ENCODE measurements around the gene RNF208. TPM values are rescaled to one million over a fixed set of nuclear protein-coding genes. Genes with fewer than 3 reads are reported as not detected.

RNF208 gene
- polyA plus RNA-seq, 1 donor (not counting 4 experiments of a cell fraction or from before 2014, with no cell fraction given) = not detected

DNA sequence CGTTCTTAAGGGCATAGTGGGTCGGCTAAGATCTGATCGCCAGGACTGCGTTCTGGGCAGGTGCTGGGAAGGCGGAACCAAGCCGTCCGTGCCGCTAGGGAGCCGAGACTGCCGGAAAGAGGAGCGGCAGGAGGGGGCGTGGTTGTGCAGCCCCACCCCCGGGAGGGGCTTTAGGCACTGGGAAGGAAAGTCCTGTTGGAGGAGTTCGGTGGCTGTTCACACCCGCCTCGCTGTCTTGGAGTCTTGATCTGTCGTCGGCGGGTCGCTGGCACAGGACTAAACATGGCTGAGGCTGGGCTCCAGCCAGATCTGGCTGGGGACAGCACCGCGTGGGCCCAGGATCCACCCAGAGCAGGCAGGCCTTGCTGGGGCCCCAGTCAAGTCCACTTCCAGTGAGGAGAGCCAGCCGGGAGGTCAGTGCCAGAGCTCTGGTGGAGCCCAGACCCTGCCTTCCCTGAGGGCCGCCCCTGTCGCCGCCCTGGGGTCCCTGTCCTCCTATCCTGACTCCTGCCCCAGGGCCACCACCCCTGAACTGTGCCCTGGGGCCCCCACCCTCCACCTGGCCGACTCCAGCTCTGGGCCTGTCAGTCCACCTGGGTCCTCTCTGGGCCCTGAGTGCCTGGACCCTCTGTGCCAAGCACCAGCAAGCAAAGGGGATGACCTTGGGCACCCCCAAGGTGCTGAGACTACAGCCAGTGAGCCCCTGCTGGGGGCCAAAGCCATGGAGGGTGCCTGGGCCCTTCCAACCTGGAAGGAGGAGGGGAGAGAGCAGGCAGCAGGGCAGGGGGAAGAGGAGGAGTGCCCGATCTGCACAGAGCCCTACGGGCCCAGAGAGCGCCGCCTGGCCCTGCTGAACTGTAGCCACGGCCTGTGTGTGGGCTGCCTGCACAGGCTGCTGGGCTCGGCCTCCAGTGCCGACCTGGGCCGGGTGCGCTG, 4.5 kb downstream of the RNF208 start:
- FAIRE-seq (peak; percentile 89), DNase-seq (ENCODE audit: low read depth, low spot score) (no peak)
- peaks cover 3 to 17% of the 10 kb centered on the region in 2 experiments for H3K36me3 ChIP-seq (ENCODE audit: control insufficient read depth in 2 of 2, extremely low read depth in 1 of 2, insufficient read depth in 2 of 2, low read length in 2 of 2)
- H3K9me1 ChIP-seq (ENCODE audit: control insufficient read depth, extremely low read depth, insufficient read depth, low read length) = no peaks in the 10 kb centered on the region
- H3K79me2 ChIP-seq (ENCODE audit: control insufficient read depth, insufficient read depth, low read length) = no peaks in the 10 kb centered on the region
- no peaks in the 10 kb centered on the region for H3K27me3 ChIP-seq (ENCODE audit: control insufficient read depth, extremely low read depth, insufficient read depth, low read length)
- peak overlapping the region; percentile 41 for H3K9ac ChIP-seq (ENCODE audit: control insufficient read depth, extremely low read depth, insufficient read depth, low read length)
- peak overlapping the region; percentile 40 to 54 (median 44) for H3K4me3 ChIP-seq (ENCODE audit: control insufficient read depth in 2 of 3, extremely low read depth in 1 of 3, insufficient read depth in 2 of 3, low read depth in 1 of 3, low read length in 3 of 3)
- no peaks in the 10 kb centered on the region for H3K9me3 ChIP-seq (ENCODE audit: control insufficient read depth, low read depth, low read length)
- no peak for TF ChIP-seq EZH2 (IDR thresholded peaks at IDR 0.05; ENCODE audit: low read length)
- TF ChIP-seq, protein P1, sequence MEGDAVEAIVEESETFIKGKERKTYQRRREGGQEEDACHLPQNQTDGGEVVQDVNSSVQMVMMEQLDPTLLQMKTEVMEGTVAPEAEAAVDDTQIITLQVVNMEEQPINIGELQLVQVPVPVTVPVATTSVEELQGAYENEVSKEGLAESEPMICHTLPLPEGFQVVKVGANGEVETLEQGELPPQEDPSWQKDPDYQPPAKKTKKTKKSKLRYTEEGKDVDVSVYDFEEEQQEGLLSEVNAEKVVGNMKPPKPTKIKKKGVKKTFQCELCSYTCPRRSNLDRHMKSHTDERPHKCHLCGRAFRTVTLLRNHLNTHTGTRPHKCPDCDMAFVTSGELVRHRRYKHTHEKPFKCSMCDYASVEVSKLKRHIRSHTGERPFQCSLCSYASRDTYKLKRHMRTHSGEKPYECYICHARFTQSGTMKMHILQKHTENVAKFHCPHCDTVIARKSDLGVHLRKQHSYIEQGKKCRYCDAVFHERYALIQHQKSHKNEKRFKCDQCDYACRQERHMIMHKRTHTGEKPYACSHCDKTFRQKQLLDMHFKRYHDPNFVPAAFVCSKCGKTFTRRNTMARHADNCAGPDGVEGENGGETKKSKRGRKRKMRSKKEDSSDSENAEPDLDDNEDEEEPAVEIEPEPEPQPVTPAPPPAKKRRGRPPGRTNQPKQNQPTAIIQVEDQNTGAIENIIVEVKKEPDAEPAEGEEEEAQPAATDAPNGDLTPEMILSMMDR (optimal IDR thresholded peaks at IDR 0.05 in 1 of 3, IDR thresholded peaks at IDR 0.05 in 1 of 3, conservative IDR thresholded peaks at IDR 0.05 in 1 of 3; ENCODE audit: extremely low read depth in 1 of 3, insufficient read depth in 2 of 3, low read length in 3 of 3) = peak in 1 of 3 experiments; percentile 18
- H3K27ac ChIP-seq (ENCODE audit: control insufficient read depth, insufficient read depth, low read length) = no peak overlapping the region
- no peaks in the 10 kb centered on the region for H4K20me1 ChIP-seq (ENCODE audit: control insufficient read depth, extremely low read depth, insufficient read depth, low read length)
- dilution Hi-C loops (cut with MboI; ENCODE audit: extremely low pct_ligation_motif_present, low sequenced_read_pairs) = no loop called here
- peak overlapping the region; percentile 79 for H3K4me2 ChIP-seq (ENCODE audit: control insufficient read depth, extremely low read depth, insufficient read depth, low read depth, low read length)
- H3K4me1 ChIP-seq (ENCODE audit: control insufficient read depth, extremely low read depth, insufficient read depth, low read length) = peaks cover 20% of the 10 kb centered on the region
- H2AFZ ChIP-seq (ENCODE audit: control insufficient read depth, low read length) = peak overlapping the region; percentile 30

DNA sequence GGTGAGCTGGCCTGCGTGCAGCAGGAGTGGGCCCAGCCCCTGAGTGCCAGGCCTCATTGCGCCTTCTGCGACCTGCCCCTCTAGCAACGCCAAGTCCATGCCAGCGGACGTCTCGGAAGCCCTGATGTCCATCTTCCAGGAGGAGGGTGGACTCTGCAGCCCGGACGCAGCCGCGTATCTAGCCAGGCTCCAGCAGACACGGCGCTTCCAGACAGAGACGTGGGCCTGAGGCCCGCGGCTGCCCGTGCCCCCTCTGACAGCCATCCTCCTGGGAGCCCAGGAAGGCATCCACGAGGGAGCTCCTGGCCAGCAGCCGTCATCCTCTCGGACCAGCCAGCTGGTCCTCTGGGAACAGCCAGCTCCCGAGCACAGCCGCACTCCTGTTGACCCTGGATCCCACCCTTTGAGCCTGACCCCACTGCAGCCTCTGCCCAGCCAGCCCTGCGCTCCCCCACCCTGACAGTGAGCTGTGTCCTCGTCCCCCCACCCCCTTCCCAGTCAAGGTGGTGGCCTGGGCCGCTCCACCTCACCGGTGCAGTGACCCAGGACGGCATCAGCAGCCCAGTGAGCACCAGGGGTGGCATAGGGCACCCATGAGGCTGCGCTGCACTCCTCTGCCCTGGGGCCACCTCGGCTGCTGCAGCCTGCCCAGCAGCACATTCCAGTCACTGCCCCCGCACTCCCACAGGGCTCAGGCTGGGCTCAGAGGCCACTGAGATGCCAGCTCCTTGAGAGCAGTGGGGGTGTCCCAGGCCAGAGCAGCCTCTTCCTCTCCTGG, 5.7 kb downstream of the RNF208 start:
- H3K4me2 ChIP-seq (ENCODE audit: control insufficient read depth, extremely low read depth, insufficient read depth, low read depth, low read length) = no peak overlapping the region
- TF ChIP-seq EZH2 (IDR thresholded peaks at IDR 0.05; ENCODE audit: low read length) = no peak
- TF ChIP-seq, protein P1 (optimal IDR thresholded peaks at IDR 0.05 in 1 of 3, IDR thresholded peaks at IDR 0.05 in 1 of 3, conservative IDR thresholded peaks at IDR 0.05 in 1 of 3; ENCODE audit: extremely low read depth in 1 of 3, insufficient read depth in 2 of 3, low read length in 3 of 3) = no peak
- H3K9me1 ChIP-seq (ENCODE audit: control insufficient read depth, extremely low read depth, insufficient read depth, low read length) = no peaks in the 10 kb centered on the region
- peaks cover 20% of the 10 kb centered on the region for H3K4me1 ChIP-seq (ENCODE audit: control insufficient read depth, extremely low read depth, insufficient read depth, low read length)
- DNase-seq (ENCODE audit: low read depth, low spot score) (no peak), FAIRE-seq (no peak)
- no peaks in the 10 kb centered on the region for H3K79me2 ChIP-seq (ENCODE audit: control insufficient read depth, insufficient read depth, low read length)
- H2AFZ ChIP-seq (ENCODE audit: control insufficient read depth, low read length) = no peak overlapping the region
- H3K27me3 ChIP-seq (ENCODE audit: control insufficient read depth, extremely low read depth, insufficient read depth, low read length) = no peaks in the 10 kb centered on the region
- H3K36me3 ChIP-seq (ENCODE audit: control insufficient read depth in 2 of 2, extremely low read depth in 1 of 2, insufficient read depth in 2 of 2, low read length in 2 of 2) = peaks cover 3 to 19% of the 10 kb centered on the region in 2 experiments
- no peaks in the 10 kb centered on the region for H4K20me1 ChIP-seq (ENCODE audit: control insufficient read depth, extremely low read depth, insufficient read depth, low read length)
- dilution Hi-C loops (cut with MboI; ENCODE audit: extremely low pct_ligation_motif_present, low sequenced_read_pairs) = no loop called here
- no peak overlapping the region for H3K4me3 ChIP-seq (ENCODE audit: control insufficient read depth in 2 of 3, extremely low read depth in 1 of 3, insufficient read depth in 2 of 3, low read depth in 1 of 3, low read length in 3 of 3)
- H3K9ac ChIP-seq (ENCODE audit: control insufficient read depth, extremely low read depth, insufficient read depth, low read length) = no peak overlapping the region
- no peaks in the 10 kb centered on the region for H3K9me3 ChIP-seq (ENCODE audit: control insufficient read depth, low read depth, low read length)
- H3K27ac ChIP-seq (ENCODE audit: control insufficient read depth, insufficient read depth, low read length) = no peak overlapping the region
